HG03442 (cell line): ENCODE measurements around the gene CAMK2G.
"Not testable (repeated sequence)": the region's sequence is repeated elsewhere in the genome, so short reads cannot be mapped to it uniquely, and the experiment has no call there.

ENCODE experiments used
- ATAC-seq: cut with Tn5 transposase; IDR thresholded peaks from one replicate; pipeline ENCODE4 v1.9.1; 2021; ENCODE audit warnings: mild to moderate bottlenecking, moderate library complexity; ENCODE audit not compliant: unreplicated experiment

The CAMK2G gene

GRCh38 chr10:73874267-73875138 lies at the start of gene CAMK2G:
Gene CAMK2G (minus strand): TSS chr10:73874555. CDS start chr10:73874461, 94 bp downstream.
- peak; percentile 77 for ATAC-seq

GRCh38 chr10:73922864-73923133 lies 48.4 kb upstream of the CAMK2G start:
- no peak for ATAC-seq

DNA sequence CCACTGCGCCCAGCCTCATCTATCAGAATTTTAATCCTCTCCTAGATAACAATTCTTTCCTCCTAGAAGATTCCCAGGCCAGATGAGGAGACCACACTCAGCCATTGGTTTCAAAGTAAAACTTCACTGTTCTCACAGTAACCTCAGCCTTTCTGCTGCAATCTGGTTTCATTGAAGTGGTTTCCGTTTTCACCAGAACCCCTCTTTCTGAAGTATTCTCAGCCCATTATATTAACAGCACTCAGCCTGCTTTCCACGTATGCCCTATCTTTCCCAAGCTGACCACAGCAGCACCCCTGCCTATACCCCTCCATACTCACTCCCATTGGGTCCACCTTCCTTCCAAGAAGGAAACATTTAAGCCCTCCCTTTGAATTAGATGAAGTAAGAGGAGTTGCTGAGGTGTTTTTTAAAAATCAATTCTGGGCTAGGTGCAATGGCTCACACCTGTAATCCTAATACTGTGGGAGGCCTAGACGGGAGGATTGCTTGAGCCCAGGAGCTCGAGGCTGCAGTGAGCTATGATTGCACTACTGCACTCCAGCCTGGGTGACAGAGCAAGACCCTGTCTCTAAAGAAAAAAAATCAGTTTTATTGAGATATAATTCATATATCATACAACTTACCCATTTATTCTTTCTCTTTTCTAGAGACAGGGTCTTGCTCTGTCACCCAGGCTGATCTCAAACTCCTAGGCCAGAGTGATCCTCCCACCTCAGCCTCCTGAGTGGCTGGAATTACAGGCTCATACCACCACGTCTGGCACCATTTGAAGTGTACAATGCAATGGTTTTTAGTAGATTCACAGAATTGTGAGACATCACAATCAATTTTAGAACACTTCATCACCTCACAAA lies 47.9 kb upstream of the CAMK2G start:
- ATAC-seq, result no peak

DNA sequence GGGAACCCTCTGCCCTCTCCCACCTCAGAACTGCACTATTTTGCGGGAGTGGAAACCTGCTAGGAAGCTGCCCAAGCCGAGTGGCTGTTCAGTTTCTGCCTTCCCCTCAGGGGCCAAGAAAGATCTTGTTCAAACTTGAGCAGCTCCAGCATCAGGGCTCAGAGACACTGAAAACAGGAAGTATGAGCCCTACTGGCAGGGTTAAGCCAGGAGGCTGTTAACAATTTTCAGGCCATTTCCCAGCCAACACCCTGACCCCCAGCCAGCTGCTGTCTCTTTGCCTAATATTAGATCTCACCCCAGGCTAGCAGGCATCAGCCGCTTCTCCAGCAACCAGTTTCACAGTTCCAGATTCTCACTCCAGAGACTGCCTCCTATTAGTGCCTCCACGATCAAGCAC lies 45.7 kb upstream of the CAMK2G start:
- no peak for ATAC-seq

DNA sequence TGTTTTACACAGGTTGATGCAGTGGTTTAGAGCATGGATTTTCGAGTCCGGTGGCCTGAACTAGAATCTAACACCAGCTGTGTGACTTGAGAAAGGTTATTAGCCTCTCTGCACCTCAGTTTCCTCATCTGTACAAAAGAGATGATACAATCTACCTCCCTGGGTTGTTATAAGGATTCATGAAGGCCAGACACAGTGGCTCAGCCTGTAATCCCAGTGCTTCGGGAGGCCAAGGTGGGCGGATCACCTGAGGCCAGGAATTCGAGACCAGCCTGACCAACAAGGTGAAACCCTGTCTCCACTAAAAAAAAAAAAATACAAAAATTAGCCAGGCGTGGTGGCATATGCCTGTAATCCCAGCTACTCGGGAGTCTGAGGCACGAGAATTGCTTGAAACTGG lies 45.1 kb upstream of the CAMK2G start:
- ATAC-seq, result not testable (repeated sequence)

GRCh38 chr10:73917566-73918305 lies 43.4 kb upstream of the CAMK2G start:
- no peak for ATAC-seq

DNA sequence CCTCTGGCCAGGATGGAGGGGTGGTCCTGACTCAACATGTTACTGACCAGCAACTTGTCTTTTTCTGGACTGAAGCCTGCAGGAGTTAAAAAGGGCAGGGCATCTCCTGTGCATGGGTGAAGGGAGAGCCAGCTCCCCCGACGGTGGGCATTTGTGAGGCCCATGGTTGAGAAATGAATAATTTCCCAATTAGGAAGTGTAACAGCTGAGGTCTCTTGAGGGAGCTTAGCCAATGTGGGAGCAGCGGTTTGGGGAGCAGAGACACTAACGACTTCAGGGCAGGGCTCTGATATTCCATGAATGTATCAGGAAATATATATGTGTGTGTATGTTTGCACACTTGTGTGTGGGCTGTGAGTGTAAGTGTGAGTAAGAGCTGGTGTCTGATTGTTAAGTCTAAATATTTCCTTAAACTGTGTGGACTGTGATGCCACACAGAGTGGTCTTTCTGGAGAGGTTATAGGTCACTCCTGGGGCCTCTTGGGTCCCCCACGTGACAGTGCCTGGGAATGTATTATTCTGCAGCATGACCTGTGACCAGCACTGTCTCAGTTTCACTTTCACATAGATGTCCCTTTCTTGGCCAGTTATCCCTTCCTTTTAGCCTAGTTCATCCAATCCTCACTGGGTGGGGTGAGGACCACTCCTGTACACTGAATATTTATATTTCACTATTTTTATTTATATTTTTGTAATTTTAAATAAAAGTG lies 42.6 kb upstream of the CAMK2G start:
- ATAC-seq, result no peak

- no peak for ATAC-seq
Measured at GRCh38 chr10:73915206-73915851, 41.0 kb upstream of the CAMK2G start.

DNA sequence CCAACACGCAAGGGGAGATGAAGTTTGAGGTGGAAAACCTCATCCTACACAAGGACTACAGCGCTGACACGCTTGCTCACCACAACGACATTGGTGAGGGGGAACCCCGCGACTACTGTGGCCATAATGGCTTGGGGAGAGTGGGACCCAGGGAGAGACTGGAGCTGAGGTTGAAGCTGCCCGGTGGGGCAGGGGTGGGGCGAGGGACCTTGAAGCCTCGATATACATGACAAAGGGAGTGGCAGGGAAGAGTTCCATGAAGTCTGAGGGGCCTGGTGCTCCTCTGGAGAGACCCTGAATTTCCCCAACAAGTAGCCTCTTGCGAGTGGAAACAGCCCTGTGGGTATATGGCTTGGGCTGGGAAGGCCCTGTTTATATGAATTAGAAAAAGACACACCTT lies 39.7 kb upstream of the CAMK2G start:
- no peak for ATAC-seq

DNA sequence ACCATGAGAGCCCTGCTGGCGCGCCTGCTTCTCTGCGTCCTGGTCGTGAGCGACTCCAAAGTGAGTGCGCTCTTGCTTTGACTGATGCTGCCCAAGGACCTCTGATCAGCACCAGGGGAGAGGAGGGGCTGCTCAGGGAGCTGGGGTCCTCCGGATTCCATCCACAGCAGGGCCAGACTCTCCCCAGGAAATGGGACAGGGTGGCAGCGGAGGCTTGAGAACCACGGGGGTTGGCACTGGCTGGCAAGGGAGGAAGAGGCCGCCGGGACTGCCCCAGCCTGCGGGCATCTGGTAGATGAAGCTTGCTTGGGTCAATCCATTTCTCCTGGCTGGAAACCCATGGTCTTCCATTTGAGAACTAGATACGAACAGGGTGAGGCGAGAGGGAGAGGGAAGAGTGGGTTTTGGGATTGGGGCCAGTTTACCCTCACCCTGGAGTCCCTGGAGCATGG lies 37.2 kb upstream of the CAMK2G start:
- ATAC-seq, result no peak

DNA sequence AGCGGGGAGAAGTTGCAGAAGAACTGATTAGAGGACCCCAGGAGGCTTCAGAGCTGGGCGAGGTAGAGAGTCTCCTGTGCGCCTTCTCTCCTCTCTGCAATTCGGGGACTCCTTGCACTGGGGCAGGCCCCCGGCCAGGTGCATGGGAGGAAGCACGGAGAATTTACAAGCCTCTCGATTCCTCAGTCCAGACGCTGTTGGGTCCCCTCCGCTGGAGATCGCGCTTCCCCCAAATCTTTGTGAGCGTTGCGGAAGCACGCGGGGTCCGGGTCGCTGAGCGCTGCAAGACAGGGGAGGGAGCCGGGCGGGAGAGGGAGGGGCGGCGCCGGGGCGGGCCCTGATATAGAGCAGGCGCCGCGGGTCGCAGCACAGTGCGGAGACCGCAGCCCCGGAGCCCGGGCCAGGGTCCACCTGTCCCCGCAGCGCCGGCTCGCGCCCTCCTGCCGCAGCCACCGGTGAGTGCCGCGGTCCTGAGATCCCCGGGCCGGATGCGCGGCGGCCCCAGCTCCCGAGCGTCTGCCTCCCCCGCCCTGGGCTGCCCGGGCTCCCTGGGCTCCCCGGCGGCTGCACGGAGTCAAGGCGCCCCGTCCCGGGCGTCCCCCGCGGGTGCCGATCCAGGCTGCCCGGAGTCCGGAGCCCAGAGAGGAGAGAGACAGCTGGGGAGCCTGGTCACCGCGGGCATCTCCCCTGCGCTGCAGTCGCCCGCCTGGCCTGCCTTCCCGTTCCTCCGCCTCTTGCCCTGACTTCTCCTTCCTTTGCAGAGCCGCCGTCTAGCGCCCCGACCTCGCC lies 36.6 kb upstream of the CAMK2G start, which contains the start of gene PLAU:
Gene PLAU (plus strand): TSS at position 369 of the 789 bp plus-strand sequence. CDS start 424 bp downstream, outside the sequence.
- ATAC-seq, result no peak

- no peak for ATAC-seq
Measured at GRCh38 chr10:73910401-73910763, 36.0 kb upstream of the CAMK2G start.

- ATAC-seq, result no peak
Measured at GRCh38 chr10:73909540-73910115, 35.3 kb upstream of the CAMK2G start.

DNA sequence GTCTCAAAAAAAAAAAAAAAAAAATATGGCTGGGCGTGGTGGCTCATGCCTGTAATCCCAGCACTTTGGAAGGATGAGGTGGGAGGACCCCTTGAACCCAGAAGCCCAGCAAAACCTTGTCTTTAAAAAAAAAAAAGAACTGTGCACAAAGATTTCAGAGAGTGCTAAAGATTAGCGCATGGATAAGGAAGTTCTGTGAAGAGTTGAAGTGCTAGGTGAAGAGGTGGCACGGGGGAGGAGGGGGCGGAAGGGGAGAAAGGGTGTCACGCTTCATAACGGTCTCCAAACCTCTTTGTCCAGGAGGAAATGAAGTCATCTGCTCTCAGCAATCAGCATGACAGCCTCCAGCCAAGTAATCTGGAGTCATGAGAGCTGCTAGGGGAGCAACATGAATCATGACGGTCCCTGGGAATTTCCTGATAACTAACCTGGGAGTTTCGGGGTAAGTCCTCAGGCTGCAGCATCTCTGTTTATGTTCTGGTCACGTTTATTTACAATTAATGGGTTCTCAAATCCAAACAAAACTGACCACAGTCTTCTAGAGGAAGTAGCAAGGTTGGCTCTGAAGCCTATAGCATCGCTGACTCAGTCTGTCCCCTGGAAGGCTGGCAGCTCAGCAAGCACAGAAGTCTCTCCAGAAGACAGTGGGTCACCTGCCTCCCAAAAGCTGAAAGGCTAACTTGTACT lies 34.6 kb upstream of the CAMK2G start:
- ATAC-seq, result peak; percentile 44

- no peak for ATAC-seq
Measured at GRCh38 chr10:73907841-73908517, 33.6 kb upstream of the CAMK2G start.

GRCh38 chr10:73906524-73907447 lies 32.4 kb upstream of the CAMK2G start:
- ATAC-seq, result no peak
